Measurements from ENCODE around the gene UNKL. TPM values are rescaled to one million over a fixed set of nuclear protein-coding genes. Genes with fewer than 3 reads are reported as not detected.

UNKL gene
- total and polyA plus RNA-seq, 2 of the 8 experiments (the other 6 are each of a cell fraction or from before 2014, with no cell fraction given): 25.1 to 31.8 TPM

- TF ChIP-seq TEAD4 (IDR thresholded peaks at IDR 0.05; ENCODE audit: low read depth, low read length): no peak
- no peak for TF ChIP-seq RFX5 (IDR thresholded peaks at IDR 0.05; ENCODE audit: borderline replicate concordance, low read depth, low read length)
- TF ChIP-seq HDAC2 (IDR thresholded peaks at IDR 0.05; ENCODE audit: borderline replicate concordance in 1 of 2, low read depth in 2 of 2, low read length in 2 of 2): no peak
- no peak for TF ChIP-seq RXRA (IDR thresholded peaks at IDR 0.05; ENCODE audit: insufficient read depth, low read depth, low read length)
Observed at GRCh38 chr16:1349951-1350350, 64.6 kb downstream of the UNKL start (continued).
